Endometrial microvascular endothelial cells (primary cell): ENCODE results near the gene ABCA7. TPM values are rescaled to one million over a fixed set of nuclear protein-coding genes. Genes with fewer than 3 reads are reported as not detected.

Source experiments
- in situ Hi-C: cut with HindIII; loops from 2 replicates; pipeline ENCODE4 v1.10.0; 2017; ENCODE audit warnings: low sequenced_read_pairs, low pct_unique_long_range_greater_than_20kb; ENCODE audit errors: inconsistent ontology term
- total RNA-seq: library from RNA; depleted of rRNA; stranded (reverse); fragments of >200 nt; gene quantifications from one replicate; pipeline ENCODE4 v1.2.3, GENCODE V29; 2015; ENCODE audit errors: inconsistent ontology term

ABCA7 gene
- total RNA-seq, 1 donor from 2014 or later, result 1.8 TPM

DNA sequence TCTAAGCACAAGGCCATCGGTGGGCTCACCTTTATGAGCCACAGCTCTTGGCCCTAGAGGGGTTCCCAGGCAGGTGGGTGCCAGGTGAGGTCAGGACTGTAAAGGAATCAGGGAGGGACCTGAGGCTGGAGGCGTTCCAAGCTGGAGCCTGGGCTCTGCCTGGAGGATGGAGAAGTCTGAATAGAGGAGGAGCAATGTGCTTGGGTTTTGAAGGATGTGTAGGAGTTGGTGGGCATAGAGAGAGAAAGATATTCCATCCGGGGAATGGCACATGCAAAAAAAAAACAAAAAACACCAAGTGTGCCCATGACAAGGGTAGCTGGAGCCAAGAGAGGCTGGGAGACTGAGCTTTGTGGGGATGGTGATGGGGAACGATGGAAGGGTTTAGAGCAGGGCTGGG is 37.3 kb upstream of the ABCA7 start:
- in situ Hi-C loops, result no loop called here

DNA sequence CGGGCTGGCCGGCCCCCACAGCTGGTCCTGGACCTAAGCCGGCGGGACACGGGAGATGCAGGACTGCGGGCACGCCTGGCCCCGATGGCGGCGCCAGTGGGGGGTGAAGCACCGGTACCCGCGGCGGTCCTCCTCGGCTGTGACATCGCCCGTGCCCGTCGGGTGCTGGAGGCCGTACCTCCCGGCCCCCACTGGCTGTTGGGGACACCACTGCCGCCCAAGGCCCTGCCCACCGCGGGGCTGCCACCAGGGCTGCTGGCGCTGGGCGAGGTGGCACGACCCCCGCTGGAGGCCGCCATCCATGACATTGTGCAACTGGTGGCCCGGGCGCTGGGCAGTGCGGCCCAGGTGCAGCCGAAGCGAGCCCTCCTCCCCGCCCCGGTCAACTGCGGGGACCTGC is 36.6 kb upstream of the ABCA7 start:
- in situ Hi-C loops, result no loop called here

DNA sequence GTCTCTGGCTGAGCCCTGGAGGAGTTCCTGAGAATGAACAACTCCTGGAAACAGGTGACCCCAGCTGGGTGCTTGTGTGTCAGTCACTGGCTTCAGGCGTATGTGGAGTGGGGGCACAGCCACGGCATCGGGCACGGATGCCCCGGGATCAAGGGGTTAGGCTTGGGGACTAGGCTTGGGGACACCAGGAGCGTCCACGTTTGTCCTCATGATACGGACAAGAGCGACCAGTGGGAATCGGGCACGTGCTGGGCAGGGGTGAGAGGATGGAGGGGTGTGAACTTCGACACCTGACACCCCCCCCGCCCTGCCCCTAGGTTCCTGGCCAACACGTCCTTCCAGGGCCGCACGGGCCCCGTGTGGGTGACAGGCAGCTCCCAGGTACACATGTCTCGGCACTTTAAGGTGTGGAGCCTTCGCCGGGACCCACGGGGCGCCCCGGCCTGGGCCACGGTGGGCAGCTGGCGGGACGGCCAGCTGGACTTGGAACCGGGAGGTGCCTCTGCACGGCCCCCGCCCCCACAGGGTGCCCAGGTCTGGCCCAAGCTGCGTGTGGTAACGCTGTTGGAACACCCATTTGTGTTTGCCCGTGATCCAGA is 35.6 kb upstream of the ABCA7 start:
- in situ Hi-C loops, result no loop called here

DNA sequence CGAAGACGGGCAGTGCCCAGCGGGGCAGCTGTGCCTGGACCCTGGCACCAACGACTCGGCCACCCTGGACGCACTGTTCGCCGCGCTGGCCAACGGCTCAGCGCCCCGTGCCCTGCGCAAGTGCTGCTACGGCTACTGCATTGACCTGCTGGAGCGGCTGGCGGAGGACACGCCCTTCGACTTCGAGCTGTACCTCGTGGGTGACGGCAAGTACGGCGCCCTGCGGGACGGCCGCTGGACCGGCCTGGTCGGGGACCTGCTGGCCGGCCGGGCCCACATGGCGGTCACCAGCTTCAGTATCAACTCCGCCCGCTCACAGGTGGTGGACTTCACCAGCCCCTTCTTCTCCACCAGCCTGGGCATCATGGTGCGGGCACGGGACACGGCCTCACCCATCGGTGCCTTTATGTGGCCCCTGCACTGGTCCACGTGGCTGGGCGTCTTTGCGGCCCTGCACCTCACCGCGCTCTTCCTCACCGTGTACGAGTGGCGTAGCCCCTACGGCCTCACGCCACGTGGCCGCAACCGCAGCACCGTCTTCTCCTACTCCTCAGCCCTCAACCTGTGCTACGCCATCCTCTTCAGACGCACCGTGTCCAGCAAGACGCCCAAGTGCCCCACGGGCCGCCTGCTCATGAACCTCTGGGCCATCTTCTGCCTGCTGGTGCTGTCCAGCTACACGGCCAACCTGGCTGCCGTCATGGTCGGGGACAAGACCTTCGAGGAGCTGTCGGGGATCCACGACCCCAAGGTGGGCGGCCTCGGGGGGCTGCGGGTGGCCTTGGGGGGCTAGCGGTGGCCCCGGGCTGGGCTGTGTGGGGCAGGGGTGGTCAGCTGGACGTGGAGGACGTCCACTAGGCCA is 34.9 kb upstream of the ABCA7 start:
- in situ Hi-C loops, result no loop called here

DNA sequence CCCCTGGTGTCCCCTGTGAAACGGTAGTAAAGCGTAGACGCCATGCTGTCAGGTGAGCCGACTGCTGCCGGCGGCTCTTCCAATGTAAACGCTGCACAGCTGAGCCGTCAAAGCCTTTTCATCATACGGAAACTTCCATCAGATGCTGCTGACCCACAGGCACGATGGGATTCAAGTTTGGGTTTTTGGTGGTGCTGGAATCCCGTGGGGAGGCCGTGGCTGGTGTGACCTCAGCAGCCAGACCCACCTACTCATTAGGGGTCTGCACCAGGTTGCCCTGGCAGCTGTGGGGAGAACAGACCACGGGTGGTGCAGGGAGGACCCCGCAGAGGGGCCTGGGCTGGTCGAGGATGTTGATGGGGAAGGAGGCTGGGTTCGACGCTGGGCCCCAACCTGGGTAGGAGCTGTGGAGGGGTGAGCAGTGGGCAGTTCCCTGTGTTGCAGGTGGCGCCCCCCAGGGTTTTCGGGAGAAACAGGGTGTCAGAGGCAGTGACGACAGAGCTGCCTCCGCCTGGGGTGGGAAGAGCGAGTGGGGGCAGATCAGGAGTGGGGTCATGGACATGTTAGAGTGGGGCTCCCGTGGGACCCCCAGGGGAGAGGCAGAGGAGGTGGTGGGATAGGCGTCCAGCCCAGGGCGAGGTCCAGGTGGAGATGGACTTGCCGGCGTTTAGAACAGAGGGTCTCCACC is 33.1 kb upstream of the ABCA7 start:
- in situ Hi-C loops, result no loop called here

DNA sequence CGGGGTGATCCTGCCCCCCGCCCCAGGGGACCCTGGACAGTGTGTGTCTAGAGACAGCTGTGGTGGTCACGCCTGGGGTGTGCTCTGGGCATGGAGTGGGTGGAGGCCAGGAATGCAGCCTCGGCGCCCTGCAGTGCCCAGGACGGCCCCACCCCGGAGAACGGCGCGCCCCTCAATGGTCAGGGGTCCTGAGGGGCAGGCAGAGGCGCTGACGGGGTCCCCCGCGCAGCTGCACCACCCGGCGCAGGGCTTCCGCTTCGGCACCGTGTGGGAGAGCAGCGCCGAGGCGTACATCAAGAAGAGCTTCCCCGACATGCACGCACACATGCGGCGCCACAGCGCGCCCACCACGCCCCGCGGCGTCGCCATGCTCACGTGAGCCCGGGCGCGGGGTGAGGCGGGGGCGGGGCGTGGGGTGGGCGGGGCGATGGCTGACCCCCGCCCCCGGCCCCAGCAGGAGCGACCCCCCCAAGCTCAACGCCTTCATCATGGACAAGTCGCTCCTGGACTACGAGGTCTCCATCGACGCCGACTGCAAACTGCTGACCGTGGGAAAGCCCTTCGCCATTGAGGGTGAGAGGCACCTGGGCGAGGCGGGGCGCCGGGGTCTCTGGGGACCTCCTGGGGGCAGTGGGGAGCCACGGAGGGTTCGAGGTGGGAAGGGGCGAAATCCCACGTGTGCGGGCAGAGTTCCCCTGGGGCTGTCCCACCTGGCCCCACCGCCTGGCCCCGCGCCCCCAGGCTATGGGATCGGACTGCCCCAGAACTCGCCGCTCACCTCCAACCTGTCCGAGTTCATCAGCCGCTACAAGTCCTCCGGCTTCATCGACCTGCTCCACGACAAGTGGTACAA is 32.3 kb upstream of the ABCA7 start:
- in situ Hi-C loops, result no loop called here

DNA sequence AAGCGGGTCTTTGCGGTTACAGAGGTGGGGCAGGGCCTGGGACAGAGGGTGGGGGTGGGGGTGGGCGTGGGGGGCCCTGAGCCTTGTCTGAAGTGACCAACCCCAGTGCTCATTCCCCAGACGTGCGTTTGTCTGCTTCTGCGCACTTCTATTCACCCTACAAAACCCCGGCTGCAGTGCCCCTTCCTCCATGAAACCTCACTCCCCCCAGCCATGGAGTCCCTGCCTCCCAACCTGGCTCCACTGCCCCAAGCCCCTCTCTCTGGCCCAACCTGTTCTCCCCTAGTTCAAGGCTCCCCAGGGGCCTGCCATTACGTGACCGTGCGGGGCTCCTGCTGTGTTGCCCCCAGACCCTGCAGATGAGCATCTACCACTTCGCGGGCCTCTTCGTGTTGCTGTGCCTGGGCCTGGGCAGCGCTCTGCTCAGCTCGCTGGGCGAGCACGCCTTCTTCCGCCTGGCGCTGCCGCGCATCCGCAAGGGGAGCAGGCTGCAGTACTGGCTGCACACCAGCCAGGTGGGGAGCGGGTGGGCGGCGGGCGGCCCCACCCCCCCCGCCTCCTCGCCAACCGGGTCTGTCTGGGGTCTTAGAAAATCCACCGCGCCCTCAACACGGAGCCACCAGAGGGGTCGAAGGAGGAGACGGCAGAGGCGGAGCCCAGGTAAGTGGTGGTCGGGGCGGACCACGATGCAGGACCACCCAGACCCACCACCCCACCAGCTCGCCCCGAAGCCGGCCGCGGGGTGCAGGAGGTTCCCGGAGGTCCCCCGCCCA is 31.5 kb upstream of the ABCA7 start:
- in situ Hi-C loops, result no loop called here

DNA sequence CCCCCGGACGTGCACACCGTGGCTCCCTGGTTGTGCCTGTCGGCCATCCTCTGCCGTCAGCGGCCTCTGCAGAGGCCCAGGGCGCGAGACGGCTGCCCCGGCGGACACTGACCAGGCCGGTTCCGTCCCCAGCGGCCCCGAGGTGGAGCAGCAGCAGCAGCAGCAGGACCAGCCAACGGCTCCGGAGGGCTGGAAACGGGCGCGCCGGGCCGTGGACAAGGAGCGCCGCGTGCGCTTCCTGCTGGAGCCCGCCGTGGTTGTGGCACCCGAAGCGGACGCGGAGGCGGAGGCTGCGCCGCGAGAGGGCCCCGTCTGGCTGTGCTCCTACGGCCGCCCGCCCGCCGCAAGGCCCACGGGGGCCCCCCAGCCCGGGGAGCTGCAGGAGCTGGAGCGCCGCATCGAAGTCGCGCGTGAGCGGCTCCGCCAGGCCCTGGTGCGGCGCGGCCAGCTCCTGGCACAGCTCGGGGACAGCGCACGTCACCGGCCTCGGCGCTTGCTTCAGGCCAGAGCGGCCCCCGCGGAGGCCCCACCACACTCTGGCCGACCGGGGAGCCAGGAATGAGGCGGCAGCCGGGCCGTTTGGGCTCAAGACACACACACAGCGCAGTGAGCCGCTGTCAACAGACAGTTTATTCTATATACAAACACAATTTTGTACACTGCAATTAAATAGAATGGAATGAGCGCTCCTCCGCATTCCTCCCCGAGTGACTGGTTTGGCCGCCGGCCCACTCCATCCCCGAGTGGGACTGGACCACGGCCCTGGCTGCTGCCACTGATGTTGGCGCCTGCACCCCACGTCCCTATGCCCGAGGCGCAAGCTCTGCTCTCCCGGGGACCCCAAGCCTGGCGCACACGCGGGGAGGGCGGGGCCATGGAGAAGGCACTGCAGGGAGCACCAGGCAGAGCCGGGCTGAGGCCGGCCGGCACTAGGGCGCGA is 30.6 kb upstream of the ABCA7 start:
- in situ Hi-C loops, result no loop called here

DNA sequence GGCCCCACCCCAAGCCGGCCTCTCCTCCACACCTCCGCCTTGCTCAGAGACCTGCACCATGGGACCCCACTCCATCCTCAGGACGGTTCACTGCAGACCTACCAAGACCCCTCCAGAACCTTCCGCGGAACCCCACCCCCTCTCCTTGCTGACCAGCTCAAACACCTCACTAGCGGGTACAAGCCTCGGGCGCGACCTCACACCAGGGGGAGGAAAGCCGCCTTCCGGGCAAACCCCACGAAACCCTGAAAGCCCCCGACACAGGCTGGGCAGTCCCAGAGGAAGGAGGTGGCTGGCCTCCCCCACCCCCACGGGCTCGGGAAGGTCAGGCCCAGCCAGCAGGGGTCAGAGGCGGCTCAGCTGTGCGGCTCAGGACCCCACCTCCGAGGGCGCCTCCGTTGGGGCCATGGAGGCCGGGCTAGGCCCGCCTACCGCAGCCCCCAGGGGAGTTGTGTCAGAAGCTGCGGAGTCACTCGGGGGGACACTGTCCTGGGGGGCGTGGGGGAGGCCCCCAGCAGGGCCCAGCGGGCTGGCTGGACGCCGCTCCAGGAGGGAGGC is 29.8 kb upstream of the ABCA7 start:
- in situ Hi-C loops, result no loop called here

DNA sequence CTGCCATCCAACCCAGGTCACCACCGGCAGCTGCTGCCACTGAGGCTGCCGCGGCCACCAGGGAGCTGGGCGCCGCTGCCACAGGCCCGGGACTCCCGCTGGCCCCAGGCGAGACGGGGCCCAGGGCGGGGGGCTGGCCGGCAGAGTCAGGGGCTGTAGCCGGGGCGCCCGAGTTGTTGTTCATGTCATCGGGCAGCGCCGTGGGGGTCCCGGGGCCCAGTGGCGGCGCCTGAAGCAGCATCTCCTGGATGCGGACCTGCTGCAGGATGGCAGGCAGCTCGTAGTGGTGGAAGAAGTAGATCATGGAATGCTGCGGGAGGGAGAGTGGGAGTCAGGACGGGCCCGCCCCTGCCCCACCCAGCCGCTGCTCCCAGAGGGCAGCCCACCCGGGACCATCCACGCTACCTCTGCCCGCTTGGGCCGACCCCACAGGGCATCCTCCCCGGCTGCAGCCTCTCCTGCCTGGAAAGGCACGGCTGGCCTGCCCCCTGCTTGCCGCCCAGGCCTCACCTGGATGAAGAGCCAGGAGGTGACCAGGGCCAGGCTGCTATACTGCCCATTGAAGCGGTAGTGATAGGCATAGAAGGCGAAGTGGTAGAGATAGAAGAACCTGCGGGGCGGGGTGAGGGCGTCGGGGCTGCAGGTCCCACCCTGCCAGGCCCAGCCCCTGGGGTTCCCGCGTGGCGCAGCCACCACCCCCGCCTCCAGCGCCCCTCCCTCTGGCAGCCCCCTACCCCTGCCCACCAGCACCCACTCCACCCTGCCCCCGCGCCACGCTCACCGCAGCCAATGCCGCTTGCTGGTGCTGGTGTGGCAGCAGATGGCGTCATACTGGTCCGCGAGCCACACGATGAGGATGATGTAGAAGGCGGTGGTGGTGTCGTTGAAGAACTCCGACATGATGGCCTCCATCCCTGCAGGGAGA is 29.1 kb upstream of the ABCA7 start:
- in situ Hi-C loops, result no loop called here

DNA sequence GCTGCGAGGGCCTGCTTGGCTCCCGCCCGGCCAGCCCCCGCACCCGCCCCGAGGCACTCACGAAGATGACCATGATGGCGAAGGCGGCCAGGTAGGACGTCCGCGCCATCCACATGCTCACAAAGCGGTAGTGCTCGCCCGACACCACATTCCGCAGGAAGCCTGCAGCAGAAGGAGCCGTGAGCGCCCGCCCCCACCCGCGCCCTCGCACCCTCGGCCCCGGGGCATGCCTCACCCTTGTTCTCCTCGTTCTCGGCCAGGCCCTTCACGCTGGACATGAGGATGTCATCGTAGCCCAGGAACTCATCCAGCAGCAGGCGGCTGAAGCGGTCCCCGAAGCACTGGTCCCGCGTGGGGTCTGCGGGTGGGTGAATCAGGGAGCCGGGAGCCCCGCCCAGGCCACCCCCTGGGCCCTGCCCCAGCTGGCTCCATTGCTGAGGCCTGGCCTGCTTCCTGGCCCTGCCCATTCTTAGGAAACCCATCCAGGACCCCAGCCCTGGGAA is 28.0 kb upstream of the ABCA7 start:
- in situ Hi-C loops, result no loop called here

DNA sequence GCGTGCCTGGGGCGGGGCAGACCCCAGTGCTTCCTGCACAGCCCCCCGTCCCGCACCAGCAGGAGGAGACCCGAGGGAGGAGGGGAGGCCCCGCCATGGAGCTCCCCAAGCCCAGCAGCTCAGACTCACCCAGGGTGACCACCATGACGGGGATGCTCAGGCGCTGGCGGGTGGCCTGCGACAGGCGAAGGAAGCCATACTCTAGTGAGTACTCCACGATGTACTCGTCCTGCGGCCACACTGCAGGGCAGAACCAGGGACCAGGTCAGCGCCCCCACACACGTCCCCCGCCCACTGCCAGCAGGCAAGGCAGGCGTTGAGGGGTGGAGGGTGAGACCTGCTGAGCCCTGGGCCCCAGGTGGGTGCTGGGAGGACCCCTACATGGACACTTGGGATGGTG is 27.6 kb upstream of the ABCA7 start:
- in situ Hi-C loops, result no loop called here

DNA sequence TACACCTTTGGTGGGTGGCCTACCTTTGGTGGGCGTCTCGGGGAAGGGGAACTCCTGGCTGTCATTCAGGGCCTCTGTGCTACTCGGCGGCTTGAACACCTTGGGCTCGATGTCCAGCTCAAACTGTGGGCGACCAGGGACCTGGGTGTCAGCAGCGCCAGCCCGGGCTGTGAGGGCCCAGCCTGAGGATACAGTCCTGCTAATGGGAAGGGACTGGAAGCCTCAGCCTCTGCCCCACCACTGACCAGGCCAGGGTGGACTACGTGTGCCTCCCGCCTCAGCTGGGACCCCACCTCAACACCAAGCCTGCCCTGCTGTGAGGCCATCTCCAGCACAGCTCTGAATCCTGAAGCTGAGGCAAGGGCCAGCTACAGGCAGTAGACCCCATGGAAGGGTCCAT is 26.7 kb upstream of the ABCA7 start:
- in situ Hi-C loops, result no loop called here

DNA sequence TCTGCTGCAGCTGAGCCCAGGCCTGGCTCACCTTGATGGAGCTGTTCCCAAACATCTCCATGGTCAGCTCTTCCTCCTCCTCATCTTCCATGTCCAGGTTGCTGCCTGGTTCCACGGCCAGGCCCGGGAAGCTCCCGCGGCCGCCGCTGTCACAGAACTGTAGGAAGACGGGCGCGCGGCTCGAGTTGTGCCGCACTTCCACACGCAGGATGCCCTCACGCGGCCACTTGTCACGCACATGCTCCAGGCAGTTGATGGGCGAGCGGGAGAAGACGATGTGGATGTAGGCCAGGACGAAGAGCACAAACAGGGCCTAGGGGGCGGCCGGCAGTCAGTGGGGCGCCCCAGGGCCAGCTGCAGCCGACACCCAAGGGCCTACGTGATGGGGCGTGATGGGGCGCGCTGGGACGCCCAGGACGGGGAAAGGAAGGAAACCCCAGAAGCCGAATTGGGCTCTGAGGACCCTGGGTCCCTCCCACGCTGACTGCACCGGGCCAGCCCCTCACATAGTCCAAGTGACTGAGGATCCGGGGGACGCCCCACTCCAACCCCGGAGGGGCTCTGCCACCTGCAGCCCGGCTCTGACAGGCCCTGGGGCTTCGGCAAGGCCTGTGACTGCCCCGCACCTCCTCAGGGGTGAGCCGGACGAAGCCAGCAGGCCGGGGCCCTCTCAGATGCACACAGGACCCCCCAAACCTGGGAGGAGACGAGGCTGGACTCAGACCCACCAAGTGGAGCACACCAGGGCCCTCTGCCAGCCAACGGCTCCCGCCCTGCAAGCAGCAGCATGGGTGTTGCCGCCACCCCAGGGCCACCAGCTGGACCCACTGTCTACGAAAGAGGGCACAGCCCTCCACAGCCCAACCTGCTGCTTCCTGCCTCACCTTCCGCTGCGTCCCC is 25.5 kb upstream of the ABCA7 start:
- in situ Hi-C loops, result no loop called here
